Calu3 (cell line): ENCODE results near the gene OPN1LW. TPM values are rescaled to one million over a fixed set of nuclear protein-coding genes. Genes with fewer than 3 reads are reported as not detected.

Experiments
- BruUV-seq: library from RNA; stranded (reverse); fragments of 400-500 nt; replicated peaks from 2 replicates; lab custom pipeline; 2021; lab: Mats Ljungman, UMichigan
- CTCF ChIA-PET: fragments of 300-600 bp; sonication (Branson Sonifier 250); formaldehyde crosslinking; loops from one replicate; lab custom pipeline; 2022; ENCODE audit warnings: antibody characterized with exemption; lab: Charles Lee
- DNase-seq: peaks from one replicate; pipeline ENCODE4 v3.0.0; 2022
- H3K27ac Mint-ChIP-seq: one replicate; pipeline ENCODE4 v1.8.0; 2022; ENCODE audit warnings: mixed read lengths; ENCODE audit not compliant: unreplicated experiment
- H3K27me3 Mint-ChIP-seq: one replicate; pipeline ENCODE4 v1.8.0; 2022; ENCODE audit warnings: mixed read lengths; ENCODE audit not compliant: unreplicated experiment
- H3K36me3 Mint-ChIP-seq: one replicate; pipeline ENCODE4 v1.8.0; 2022; ENCODE audit warnings: mild to moderate bottlenecking, moderate library complexity, mixed read lengths; ENCODE audit not compliant: insufficient read depth, unreplicated experiment
- H3K4me1 Mint-ChIP-seq: one replicate; pipeline ENCODE4 v1.8.0; 2022; ENCODE audit warnings: mild to moderate bottlenecking, low read depth, mixed read lengths; ENCODE audit not compliant: unreplicated experiment
- H3K4me3 Mint-ChIP-seq: one replicate; pipeline ENCODE4 v1.8.0; 2022; ENCODE audit warnings: mild to moderate bottlenecking, low read depth, moderate library complexity, mixed read lengths; ENCODE audit not compliant: unreplicated experiment
- H3K9me3 Mint-ChIP-seq: one replicate; pipeline ENCODE4 v1.8.0; 2022; ENCODE audit warnings: low read depth, mixed read lengths; ENCODE audit not compliant: unreplicated experiment
- CTCF ChIP-seq: fragments of 200-600 bp; IDR thresholded peaks from one replicate; pipeline ENCODE4 v1.8.0; 2022; ENCODE audit warnings: antibody characterized with exemption; ENCODE audit not compliant: unreplicated experiment
- intact Hi-C: fragments of 100-400 bp; cut with micrococcal nuclease; formaldehyde crosslinking; loops from one replicate; pipeline ENCODE4 v1.10.0; 2022; ENCODE audit not compliant: unreplicated experiment
- total RNA-seq: library from RNA; stranded (reverse); gene quantifications from 2 replicates; pipeline ENCODE4 v1.2.3, GENCODE V29; 2022

OPN1LW gene
- total RNA-seq, 1 experiment from 2014 or later: not detected

GRCh38 chrX:154135458-154136229 is 8.4 kb upstream of the OPN1LW start:
- H3K9me3 Mint-ChIP-seq: no peaks in the 10 kb centered on the region
- H3K4me3 Mint-ChIP-seq: peak overlapping the region; percentile 72
- no peak for TF ChIP-seq CTCF
- CTCF ChIA-PET: interaction anchor here (1.0 kb wide), 1 partner anchor 175 kb away, joined by 4 read pairs; no protein-coding TSS in a partner anchor
- intact Hi-C loops: no loop called here
- BruUV-seq: no TSS peak
- H3K36me3 Mint-ChIP-seq: peaks cover 5% of the 10 kb centered on the region
- no peak overlapping the region for H3K27ac Mint-ChIP-seq
- peaks cover 11% of the 10 kb centered on the region for H3K4me1 Mint-ChIP-seq
- DNase-seq: no peak
- H3K27me3 Mint-ChIP-seq: no peaks in the 10 kb centered on the region

- BruUV-seq: no TSS peak
- DNase-seq: peak; percentile 80
- H3K36me3 Mint-ChIP-seq: peaks cover 5% of the 10 kb centered on the region
- peak; percentile 85 for TF ChIP-seq CTCF
- CTCF ChIA-PET: interaction anchor here (1.0 kb wide), 2 partner anchors 13 to 15 kb away, joined by 3 read pairs; no protein-coding TSS in a partner anchor
- no peaks in the 10 kb centered on the region for H3K27me3 Mint-ChIP-seq
- peak overlapping the region; percentile 72 for H3K4me3 Mint-ChIP-seq
- H3K9me3 Mint-ChIP-seq: no peaks in the 10 kb centered on the region
- peaks cover 11% of the 10 kb centered on the region for H3K4me1 Mint-ChIP-seq
- H3K27ac Mint-ChIP-seq: no peak overlapping the region
- intact Hi-C loops: no loop called here
These were observed 7.3 kb upstream of the OPN1LW start for GRCh38 chrX:154136627-154137161.

GRCh38 chrX:154138857-154139256 is 5.2 kb upstream of the OPN1LW start:
- peaks cover 11% of the 10 kb centered on the region for H3K4me1 Mint-ChIP-seq
- TF ChIP-seq CTCF: no peak
- CTCF ChIA-PET: no interaction called here
- BruUV-seq: no TSS peak
- DNase-seq: no peak
- H3K36me3 Mint-ChIP-seq: peaks cover 5% of the 10 kb centered on the region
- H3K27ac Mint-ChIP-seq: no peak overlapping the region
- no peaks in the 10 kb centered on the region for H3K27me3 Mint-ChIP-seq
- H3K9me3 Mint-ChIP-seq: no peaks in the 10 kb centered on the region
- H3K4me3 Mint-ChIP-seq: no peak overlapping the region
- intact Hi-C loops: no loop called here

- Mint-ChIP-seq H3K4me3 (no peak overlapping the region), H3K4me1 (peaks cover 11% of the 10 kb centered on the region), H3K27me3 (no peaks in the 10 kb centered on the region), H3K36me3 (peaks cover 5% of the 10 kb centered on the region), H3K27ac (no peak overlapping the region), H3K9me3 (no peaks in the 10 kb centered on the region)
- no TSS peak for BruUV-seq
- no peak for TF ChIP-seq CTCF
- CTCF ChIA-PET: no interaction called here
- intact Hi-C loops: no loop called here
- DNase-seq: no peak
These were observed 3.8 kb upstream of the OPN1LW start for GRCh38 chrX:154140206-154140605.
